Cardiac muscle cell (in vitro differentiated cells and primary cell): ENCODE results near the gene GP2. TPM values are rescaled to one million over a fixed set of nuclear protein-coding genes. Genes with fewer than 3 reads are reported as not detected.

Experiments
- DNase-seq, 2 donors: peaks; one replicate each; pipeline versions ENCODE4 v3.0.0 to v3.0.0-alpha.2; 2010 to 2017; ENCODE audit warnings: low read depth in 1 of 2, low spot score in 1 of 2
- H3K27ac ChIP-seq: fragments of 200-600 bp; sonication (generic); 2 replicates; pipeline ENCODE4 v1.5.1; 2016
- H3K27me3 ChIP-seq: fragments of 200-600 bp; sonication (generic); 2 replicates; pipeline ENCODE4 v1.6.0; 2016; ENCODE audit warnings: control low read depth
- H3K36me3 ChIP-seq: fragments of 200-600 bp; sonication (generic); 2 replicates; pipeline ENCODE4 v1.5.1; 2016; ENCODE audit warnings: control low read depth
- H3K4me1 ChIP-seq: fragments of 200-600 bp; sonication (generic); 2 replicates; pipeline ENCODE4 v1.8.1; 2017; ENCODE audit warnings: low read depth, mild to moderate bottlenecking, mixed run types
- H3K4me3 ChIP-seq: fragments of 200-600 bp; sonication (generic); 2 replicates; pipeline ENCODE4 v1.5.1; 2016; ENCODE audit warnings: mild to moderate bottlenecking
- H3K9me3 ChIP-seq: fragments of 200-600 bp; sonication (generic); 2 replicates; pipeline ENCODE4 v1.5.1; 2017; ENCODE audit warnings: low read depth, mild to moderate bottlenecking, control low read depth
- polyA plus RNA-seq: library from polyadenylated mRNA; unstranded; fragments of >200 nt; fragmentation: Nextera tagmentation; extraction: Ambion mirVana; gene quantifications from 2 replicates; pipeline ENCODE4 v1.2.1, GENCODE V29; 2016
- total RNA-seq: library from RNA; depleted of rRNA; stranded (reverse); fragments of >200 nt; gene quantifications from 2 replicates; pipeline ENCODE4 v1.2.3, GENCODE V29; 2016
- TF ChIP-seq, protein P1 (sequence below): IDR thresholded peaks from 2 replicates; pipeline ENCODE4 v1.5.1; 2012; ENCODE audit warnings: low read depth, mild to moderate bottlenecking, low read length

GP2 gene
- total and polyA plus RNA-seq, 2 experiments from 2014 or later: not detected

DNA sequence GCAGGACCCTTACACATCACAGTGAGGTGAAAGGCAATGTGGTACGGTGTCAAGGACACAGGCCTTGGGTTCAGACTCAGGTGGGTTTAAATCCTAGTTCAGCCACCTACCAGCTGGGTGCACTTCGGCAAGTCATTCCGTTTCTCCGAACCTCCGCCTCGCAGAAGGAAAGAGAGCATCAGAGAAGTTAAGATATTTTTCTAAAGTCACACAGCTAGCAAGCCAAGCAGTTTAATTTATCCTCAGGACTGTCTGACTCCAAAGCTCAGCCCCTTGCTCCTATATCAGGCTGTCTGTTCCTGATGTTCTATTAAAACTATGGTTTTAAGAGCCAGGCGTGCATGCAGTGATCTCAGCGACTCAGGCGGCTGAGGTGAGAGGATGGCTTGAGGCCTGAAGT is 65.1 kb downstream of the GP2 start:
- H3K4me1 ChIP-seq: no peaks in the 10 kb centered on the region
- H3K27me3 ChIP-seq: no peaks in the 10 kb centered on the region
- no peak overlapping the region for H3K4me3 ChIP-seq
- TF ChIP-seq, protein P1, sequence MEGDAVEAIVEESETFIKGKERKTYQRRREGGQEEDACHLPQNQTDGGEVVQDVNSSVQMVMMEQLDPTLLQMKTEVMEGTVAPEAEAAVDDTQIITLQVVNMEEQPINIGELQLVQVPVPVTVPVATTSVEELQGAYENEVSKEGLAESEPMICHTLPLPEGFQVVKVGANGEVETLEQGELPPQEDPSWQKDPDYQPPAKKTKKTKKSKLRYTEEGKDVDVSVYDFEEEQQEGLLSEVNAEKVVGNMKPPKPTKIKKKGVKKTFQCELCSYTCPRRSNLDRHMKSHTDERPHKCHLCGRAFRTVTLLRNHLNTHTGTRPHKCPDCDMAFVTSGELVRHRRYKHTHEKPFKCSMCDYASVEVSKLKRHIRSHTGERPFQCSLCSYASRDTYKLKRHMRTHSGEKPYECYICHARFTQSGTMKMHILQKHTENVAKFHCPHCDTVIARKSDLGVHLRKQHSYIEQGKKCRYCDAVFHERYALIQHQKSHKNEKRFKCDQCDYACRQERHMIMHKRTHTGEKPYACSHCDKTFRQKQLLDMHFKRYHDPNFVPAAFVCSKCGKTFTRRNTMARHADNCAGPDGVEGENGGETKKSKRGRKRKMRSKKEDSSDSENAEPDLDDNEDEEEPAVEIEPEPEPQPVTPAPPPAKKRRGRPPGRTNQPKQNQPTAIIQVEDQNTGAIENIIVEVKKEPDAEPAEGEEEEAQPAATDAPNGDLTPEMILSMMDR: no peak
- H3K27ac ChIP-seq: no peak overlapping the region
- no peaks in the 10 kb centered on the region for H3K9me3 ChIP-seq
- no peaks in the 10 kb centered on the region for H3K36me3 ChIP-seq
- DNase-seq: no peak

DNA sequence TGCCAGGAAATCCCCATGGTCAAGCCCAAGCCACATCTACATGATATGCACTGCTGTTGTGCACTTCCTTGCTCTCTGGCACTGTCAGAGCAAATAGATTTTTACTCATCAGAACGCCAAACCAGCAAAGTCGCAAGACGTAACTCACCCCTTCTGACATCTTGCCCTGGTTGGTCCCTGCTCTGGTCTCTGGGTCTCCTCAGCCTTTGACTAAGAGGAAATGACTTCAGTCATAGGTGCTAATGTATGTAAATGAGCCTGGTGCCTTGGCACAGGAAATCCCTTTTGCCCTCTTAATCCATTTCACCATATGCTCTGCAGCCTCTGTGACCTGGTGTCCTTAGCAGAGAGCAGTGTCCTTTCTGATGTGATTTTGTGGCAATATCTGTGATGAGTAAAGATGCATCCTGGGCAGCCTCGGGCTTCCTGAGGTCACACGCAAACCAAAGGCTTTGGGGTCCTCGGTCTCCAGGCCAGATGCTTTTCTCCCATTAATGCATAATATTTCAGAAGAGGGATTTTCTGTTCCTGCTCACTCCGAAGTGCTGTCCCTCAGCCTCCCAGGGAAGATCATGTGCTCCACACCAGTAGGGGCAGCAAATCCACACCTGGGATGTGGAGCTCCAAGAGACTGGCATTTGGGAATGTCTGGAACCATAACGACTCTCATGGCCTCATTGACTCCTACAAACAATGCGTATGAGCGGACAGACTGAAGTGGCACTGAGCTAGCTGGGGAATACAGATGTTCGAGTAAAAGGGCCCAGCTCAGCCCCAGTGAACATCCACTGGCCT is 66.9 kb downstream of the GP2 start:
- H3K27ac ChIP-seq: no peak overlapping the region
- no peaks in the 10 kb centered on the region for H3K4me1 ChIP-seq
- TF ChIP-seq, protein P1: no peak
- no peaks in the 10 kb centered on the region for H3K36me3 ChIP-seq
- DNase-seq: no peak
- H3K9me3 ChIP-seq: no peaks in the 10 kb centered on the region
- no peak overlapping the region for H3K4me3 ChIP-seq
- H3K27me3 ChIP-seq: no peaks in the 10 kb centered on the region

Other genes with a start within 250 kb of the GP2 start
- not detected in 2 replicates for gene UMOD, start 25.2 kb upstream of the GP2 start, total RNA-seq
- not detected in 2 replicates for gene UMOD, start 25.2 kb upstream of the GP2 start, polyA plus RNA-seq
- not detected in 2 replicates for gene PDILT, start 77.2 kb upstream of the GP2 start, total RNA-seq
- not detected in 2 replicates for gene PDILT, start 77.2 kb upstream of the GP2 start, polyA plus RNA-seq
- gene ACSM5, start 82.0 kb upstream of the GP2 start, total RNA-seq: 0.25 TPM in 1 of 2 replicates, not detected in the other
- 0.16 TPM in 1 of 2 replicates, not detected in the other for gene ACSM5, start 82.0 kb upstream of the GP2 start, polyA plus RNA-seq
- not detected in 2 replicates for gene ACSM2A, start 124.0 kb upstream of the GP2 start, total RNA-seq
- gene ACSM2A, start 124.0 kb upstream of the GP2 start, polyA plus RNA-seq: not detected in 2 replicates
- gene ACSM2B, start 248.9 kb upstream of the GP2 start, total RNA-seq: not detected in 2 replicates
- gene ACSM2B, start 248.9 kb upstream of the GP2 start, polyA plus RNA-seq: not detected in 2 replicates